ENCODE results near the gene TC2N.

GRCh38 chr14:91903070-91903469, 35.7 kb upstream of the TC2N start:
- TF ChIP-seq POLR2A (IDR thresholded peaks at IDR 0.05; ENCODE audit: low read depth, low read length): no peak
- TF ChIP-seq, protein P1, sequence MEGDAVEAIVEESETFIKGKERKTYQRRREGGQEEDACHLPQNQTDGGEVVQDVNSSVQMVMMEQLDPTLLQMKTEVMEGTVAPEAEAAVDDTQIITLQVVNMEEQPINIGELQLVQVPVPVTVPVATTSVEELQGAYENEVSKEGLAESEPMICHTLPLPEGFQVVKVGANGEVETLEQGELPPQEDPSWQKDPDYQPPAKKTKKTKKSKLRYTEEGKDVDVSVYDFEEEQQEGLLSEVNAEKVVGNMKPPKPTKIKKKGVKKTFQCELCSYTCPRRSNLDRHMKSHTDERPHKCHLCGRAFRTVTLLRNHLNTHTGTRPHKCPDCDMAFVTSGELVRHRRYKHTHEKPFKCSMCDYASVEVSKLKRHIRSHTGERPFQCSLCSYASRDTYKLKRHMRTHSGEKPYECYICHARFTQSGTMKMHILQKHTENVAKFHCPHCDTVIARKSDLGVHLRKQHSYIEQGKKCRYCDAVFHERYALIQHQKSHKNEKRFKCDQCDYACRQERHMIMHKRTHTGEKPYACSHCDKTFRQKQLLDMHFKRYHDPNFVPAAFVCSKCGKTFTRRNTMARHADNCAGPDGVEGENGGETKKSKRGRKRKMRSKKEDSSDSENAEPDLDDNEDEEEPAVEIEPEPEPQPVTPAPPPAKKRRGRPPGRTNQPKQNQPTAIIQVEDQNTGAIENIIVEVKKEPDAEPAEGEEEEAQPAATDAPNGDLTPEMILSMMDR (IDR thresholded peaks at IDR 0.05; ENCODE audit: extremely low read depth in 1 of 2, insufficient read depth in 1 of 2, low read depth in 1 of 2, low read length in 2 of 2): no peak
- no peak for TF ChIP-seq MAX (IDR thresholded peaks at IDR 0.05; ENCODE audit: insufficient read depth, insufficient read length)
- no peak for TF ChIP-seq EZH2 (IDR thresholded peaks at IDR 0.05; ENCODE audit: borderline replicate concordance, low read depth, low read length, severe bottlenecking)
- no peak for TF ChIP-seq POLR2AphosphoS5 (IDR thresholded peaks at IDR 0.05; ENCODE audit: insufficient read depth, low read depth, low read length)

All from endothelial cell of umbilical vein (primary cell).